GM21390 (cell line): ENCODE data around the gene MRPS26.
A peak's percentile ranks its signal among the peaks of the same experiment; 100 is the strongest.
"Not testable (repeated sequence)": the region's sequence is repeated elsewhere in the genome, so short reads cannot be mapped to it uniquely, and the experiment has no call there.

Experiments used
- ATAC-seq: cut with Tn5 transposase; IDR thresholded peaks from one replicate; pipeline ENCODE4 v1.9.1; 2021; ENCODE audit not compliant: unreplicated experiment

Gene MRPS26

DNA sequence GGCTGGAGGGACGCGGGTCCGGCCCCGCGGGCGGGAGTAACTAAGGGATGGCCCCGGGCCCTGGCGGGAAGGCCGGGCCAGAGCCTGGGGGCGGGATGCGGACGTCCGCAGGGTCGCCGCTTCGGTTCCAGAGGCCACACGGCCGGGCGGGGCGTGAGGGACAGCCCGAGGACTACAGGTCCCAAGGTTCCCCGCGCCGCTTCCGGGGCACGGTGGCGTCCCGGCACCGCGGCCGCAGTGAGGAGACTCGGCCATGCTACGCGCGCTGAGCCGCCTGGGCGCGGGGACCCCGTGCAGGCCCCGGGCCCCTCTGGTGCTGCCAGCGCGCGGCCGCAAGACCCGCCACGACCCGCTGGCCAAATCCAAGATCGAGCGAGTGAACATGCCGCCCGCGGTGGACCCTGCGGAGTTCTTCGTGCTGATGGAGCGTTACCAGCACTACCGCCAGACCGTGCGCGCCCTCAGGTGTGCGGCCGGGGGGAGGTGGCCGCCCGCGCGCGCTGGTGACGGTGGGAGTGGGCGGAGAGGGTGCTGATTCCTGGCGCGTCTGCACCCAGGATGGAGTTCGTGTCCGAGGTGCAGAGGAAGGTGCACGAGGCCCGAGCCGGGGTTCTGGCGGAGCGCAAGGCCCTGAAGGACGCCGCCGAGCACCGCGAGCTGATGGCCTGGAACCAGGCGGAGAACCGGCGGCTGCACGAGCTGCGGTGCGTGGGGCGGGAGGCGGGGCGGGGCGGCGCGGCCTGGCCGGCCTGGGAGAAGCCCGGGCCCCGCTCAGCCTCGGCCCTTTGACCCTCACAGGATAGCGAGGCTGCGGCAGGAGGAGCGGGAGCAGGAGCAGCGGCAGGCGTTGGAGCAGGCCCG lies at the start of gene MRPS26:
TSS of gene MRPS26 (plus strand) at position 237 of the 861 bp plus-strand sequence. CDS start at position 254, 17 bp downstream.
- peak; percentile 88 for ATAC-seq

DNA sequence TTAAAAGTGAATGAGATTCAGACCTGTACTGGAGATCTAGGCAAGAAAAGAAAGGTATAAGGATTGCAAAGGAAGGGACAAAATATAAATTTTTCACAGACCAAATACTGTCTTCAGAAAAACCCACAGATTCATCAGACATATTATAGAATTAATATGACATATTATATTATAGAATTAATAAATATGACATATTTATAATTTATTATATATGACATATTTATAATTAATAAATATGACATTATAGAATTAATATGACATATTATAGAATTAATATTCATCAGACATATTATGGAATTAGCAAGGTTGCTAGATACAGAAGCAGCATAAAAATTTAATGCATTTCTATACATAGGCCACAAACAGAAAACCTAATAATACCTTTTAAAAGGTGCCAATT lies 47.1 kb upstream of the MRPS26 start:
- ATAC-seq, result no peak

DNA sequence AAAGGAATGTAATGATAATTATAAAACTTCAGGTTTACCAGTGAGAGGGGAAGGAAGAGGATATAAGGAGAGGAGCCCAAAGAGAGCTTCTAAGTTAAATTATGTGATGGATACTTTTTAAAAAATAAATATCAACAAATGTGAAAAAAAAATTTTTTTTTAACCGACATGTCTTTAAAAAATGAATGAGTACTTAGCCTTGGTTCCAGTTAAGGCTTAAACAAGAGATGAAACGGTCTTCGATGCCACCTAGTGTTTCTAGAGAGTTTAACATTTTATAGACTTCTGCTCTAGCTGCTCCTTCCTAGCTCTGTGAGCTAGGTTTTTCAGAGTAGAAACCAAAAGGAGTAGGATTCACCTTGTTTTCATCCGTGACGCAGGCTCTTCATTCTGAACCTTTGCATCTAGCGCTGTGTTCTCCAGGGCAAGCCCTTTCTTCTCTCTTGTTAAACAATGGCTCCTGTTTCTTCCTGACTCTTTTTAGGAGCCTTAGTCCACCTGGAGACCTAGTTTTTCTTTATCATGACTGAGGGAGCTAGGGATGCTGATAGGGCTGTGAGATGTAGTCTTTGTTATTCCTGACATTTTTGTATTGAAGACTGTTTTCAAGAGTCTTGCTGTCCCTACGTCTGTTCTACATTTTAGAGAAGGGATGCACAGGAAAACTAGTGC lies 44.9 kb upstream of the MRPS26 start:
- no peak for ATAC-seq

DNA sequence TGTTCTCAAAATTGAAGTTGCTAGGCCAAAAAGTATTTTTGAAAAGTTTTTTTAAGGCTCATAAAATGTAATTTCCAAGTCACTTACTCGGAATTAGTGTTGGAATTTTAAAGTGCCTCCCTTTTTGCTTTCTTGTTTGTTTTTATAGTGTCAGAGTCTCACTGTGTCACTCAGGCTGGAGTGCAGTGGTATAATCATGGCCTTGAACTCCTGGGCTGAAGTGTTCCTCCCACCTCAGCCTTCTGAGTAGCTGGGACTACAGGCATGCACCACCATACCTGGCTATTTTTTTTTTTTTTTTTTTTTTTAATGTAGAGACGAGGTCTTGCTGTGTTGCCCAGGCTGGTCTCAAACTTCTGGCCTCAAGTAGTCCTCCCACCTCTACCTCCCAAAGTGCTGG lies 42.4 kb upstream of the MRPS26 start:
- ATAC-seq, result no peak

DNA sequence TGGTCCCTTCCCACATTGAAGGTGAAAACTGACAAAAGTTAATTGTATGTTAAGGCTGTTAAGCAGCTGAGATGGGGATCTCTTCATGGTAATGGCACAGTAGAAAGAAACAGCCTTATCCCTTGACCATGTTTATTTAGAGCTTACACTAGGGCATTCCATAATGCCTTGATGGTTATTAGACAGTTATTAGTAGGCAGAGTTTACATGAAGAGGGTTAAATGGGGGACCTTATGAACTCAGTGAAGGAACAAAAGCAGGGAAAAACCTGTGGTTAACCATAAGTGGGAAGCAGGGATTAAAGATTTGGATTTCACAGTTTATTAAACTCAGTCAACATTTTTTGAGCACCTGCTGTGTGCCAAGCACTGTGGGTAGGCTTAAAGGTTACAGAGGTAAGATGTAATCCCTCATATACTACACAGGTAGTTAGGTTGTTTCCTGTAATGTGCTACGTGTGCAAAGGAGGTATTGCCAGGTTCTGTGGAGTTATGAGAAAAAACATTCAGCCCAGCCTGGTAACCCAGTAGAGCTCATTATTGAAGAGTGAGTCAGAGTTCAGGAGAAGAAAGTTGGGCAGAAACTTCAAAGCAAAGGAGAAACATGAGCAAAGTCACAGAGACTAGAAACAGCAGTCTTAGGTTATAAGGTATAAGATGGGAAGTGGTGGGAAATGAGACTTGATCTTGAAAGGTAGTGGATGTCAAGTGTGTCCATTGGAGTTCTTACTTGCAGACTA lies 34.7 kb upstream of the MRPS26 start:
- ATAC-seq, result no peak

DNA sequence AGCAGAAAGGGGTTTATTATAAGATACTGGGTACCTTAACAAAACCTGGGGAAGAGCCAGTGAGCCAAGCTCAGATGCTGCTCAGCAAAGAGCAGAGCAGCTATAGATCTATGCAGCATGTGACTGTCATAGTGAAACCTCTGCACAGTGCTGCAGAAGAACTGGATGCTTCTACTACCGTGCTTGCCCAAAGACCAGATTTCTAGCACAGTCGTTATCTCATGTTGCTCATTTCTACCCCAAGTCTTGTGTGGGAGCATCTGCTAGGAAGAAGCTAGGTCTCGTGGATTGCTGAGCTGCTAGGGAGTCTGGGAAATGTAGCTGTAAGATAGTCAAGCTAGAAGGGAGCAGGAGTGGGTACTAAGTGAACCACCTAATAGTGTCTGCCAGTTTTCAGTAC lies 34.1 kb upstream of the MRPS26 start:
- ATAC-seq, result no peak

DNA sequence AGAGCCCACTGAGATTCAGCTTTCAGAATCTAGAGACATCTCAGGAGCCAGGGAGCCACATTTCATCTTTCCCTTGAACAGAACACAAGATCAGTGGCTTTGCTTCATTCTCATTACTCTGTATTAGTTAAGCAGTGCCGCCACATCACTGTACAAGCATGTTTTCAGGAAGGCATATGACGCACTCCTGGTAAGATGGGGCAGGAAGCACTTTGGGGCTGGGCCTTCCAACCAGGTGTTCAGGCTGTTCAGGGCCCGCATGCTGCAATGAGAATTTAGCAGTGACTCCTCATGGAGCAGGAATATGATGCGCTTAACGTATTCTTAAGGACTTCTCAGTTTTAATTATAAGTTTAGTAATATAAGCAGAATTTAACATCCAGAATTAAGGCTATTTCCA lies 32.1 kb upstream of the MRPS26 start:
- ATAC-seq, result no peak

DNA sequence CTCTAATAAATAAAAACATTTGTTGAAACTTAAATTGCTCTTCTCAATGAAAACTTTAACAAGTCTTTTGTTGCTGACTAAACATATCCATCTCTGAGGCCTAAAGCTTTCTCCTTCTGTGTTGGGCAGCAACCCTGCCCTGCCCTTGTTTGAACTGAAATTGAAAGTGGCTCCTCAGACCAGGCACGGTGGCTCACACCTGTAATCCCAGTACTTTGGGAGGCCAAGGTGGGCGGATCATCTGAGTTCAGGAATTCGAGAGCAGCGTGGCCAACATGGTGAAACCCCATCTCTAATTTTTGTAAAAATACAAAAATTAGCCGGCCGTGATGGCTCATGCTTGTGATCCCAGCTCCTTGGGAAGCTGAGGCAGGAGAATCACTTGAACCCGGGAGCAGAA lies 31.7 kb upstream of the MRPS26 start:
- no peak for ATAC-seq

DNA sequence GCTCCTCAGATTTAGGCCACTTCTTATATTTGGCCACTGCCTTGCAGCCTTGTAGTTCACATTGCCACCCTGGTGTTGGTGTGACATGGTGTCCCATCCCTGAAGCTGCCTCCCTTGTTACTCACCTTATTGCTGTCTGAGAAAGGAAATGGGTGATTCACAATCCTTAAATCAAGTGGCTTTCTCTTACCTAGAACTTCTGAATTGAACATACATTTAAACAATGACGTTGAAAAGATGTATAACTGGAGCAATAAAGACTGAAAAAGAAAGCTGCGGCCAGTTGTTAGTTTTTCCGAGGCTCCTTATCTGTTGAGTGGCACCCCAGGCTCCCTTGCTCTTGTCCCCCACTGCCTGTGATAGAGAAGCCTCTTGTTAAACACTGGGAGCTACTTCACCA lies 31.2 kb upstream of the MRPS26 start:
- ATAC-seq, result no peak

DNA sequence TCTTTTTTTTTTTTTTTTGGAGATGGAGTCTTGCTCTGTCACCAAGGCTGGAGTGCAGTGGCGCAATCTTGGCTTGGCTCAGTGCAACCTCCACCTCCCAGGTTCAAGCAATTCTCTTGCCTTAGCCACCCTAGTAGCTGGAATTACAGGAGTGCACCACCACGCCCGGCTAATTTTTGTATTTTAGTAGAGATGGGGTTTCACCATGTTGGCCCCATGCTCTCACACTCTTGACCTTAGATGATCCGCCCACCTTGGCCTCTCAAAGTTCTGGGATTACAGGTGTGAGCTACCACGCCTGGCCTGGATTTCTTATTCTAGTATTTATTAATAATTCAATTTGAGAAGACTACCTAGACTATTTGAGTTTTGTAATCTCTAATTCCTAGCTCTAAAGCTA lies 30.6 kb upstream of the MRPS26 start:
- ATAC-seq, result not testable (repeated sequence)

DNA sequence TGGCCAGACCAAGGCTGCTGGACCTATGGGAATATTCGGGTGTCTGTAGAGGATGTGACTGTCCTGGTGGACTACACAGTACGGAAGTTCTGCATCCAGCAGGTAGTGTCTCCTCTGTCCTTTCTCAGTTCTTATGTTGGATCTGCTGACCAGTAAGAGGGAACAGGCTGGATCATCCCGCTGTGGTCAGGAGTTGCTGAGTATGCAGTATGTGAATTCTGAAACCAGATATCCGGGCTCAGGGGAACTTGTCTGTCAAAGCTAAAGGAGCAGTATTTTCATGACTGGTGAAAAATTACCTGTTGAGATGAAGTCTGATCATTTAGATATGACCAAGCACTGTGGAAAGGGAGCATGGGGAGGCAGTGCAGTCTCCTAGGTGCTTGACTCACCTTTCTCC lies 24.5 kb upstream of the MRPS26 start:
- no peak for ATAC-seq

DNA sequence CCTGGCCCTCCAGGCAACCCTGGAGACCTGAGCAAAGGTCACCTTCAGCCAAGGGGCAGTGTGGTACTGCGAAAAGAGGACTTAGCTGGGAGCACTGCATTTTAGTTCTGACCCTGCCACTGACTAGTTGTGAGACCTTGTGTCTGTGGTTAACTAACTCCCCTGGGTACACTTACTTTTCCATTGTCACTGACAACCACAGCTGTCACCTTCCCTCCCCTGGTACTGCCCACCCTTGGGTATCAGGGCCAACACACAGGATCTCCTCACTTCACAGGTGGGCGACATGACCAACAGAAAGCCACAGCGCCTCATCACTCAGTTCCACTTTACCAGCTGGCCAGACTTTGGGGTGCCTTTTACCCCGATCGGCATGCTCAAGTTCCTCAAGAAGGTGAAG lies 24.1 kb upstream of the MRPS26 start:
- no peak for ATAC-seq

DNA sequence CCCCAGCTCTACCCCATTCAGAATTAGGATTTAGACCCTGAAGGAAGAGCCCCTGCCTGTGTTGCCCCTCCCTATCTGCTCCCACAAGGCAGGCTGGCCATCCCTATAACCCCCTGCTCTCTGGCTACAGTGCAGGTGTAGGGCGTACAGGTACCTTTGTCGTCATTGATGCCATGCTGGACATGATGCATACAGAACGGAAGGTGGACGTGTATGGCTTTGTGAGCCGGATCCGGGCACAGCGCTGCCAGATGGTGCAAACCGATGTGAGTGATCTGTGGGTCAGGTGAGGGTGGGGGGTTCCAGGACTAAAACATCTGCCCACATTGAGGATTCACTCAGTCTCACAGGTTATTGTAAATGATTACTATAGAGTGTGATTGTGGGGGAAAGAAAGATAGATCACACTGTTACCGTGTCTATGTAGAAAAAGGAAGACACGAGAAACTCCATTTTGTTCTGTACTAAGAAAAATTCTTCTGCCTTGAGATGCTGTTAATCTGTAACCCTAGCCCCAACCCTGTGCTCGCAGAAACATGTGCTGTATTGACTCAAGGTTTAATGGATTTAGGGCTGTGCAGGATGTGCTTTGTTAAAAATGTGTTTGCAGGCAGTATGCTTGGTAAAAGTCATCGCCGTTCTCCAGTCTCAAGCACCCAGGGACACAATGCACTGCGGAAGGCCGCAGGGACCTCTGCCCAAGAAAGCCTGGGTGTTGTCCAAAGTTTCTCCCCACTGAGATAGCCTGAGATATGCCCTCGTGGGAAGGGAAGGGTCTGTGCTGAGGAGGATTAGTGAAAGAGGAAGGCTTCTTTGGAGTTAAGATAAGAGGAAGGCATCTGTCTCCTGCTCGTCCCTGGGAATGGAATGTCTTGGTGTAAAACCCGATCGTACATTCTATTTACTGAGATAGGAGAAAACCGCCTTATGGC lies 23.0 kb upstream of the MRPS26 start:
- not testable (repeated sequence) for ATAC-seq

DNA sequence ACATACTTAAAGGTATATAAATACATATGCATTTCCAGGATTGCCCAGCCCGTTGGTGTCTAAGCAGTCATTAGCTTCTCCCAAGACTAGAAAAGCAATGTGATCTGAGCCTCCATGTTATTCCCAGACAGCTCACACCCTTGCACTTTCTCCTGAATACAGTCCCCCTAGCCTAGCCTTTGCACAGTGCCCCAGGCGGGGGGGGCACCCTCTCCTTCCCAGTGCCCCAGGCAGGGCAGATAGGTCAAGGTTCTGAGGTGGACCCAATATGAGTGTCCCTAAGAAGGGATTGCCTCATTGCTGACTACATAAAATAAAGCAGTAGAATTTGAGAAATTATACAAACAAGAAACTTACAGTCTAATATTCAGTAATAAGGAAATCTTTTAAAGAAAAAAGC lies 17.9 kb upstream of the MRPS26 start:
- no peak for ATAC-seq

DNA sequence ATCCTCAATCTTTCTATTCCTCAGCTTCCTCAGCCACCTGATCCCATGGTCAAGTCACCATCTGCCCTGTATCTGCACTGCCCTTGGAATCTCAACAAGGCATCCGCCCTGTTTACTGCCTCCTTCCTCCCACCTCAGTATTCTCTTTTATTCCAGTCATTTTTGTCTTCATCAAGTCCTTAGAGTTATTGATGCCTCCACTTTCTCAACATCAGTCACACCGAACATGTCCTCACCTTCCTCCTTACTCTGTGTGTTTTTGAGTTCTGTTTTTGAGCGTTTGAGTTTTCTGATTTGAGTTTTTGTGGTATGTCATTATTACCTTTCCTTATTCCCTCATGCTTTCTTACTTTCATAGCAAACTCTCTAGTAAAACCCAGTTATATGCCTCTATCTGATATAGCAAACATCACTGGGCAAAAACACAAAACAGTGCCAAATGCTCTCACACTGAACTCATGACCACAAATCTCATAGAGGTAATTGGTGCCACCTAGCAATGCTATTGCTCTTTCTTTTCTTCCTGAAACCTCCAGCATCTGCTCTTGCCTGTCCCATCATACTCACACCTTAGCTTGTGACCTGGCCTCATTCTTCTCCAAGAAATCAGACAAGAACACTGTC lies 14.2 kb upstream of the MRPS26 start:
- ATAC-seq, result no peak

DNA sequence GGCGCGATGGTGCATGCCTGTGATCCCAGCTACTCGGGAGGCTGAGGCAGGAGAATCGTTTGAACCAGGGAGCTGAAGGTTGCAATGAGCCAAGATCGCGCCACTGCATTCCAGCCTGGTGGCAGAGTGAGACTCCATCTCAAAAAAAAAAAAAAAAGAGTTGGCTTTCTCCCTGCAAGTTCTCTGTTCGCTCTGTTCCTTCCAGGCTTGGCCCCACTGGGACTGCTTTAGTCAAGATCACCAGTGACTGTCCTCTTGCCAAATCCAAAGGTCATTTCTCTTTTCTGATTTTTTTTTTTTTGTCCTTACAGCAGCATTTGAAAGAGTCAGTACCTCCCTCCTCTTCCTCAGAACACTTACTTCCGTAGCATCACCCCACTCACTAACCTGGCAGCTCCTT lies 13.2 kb upstream of the MRPS26 start:
- no peak for ATAC-seq

DNA sequence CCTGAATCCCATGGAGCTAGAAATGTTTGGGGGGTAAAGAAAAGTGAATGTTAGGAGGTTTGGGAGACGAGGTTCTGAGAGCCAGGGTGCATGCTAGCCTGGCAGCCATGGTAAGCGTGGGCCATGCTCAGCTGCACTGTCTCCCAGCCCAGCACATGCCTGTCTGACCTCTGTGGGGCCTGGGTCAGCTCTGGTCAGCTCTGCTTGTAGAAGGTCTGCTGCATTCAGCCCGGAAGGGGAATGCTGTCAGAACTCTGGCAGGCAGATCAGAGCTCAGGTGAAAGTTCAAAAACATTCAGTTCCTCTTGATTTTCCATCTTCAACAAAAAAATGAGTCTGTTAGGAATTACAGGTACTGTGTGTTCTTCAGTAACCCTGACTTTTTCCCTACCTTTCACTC lies 8.2 kb upstream of the MRPS26 start:
- ATAC-seq, result no peak

DNA sequence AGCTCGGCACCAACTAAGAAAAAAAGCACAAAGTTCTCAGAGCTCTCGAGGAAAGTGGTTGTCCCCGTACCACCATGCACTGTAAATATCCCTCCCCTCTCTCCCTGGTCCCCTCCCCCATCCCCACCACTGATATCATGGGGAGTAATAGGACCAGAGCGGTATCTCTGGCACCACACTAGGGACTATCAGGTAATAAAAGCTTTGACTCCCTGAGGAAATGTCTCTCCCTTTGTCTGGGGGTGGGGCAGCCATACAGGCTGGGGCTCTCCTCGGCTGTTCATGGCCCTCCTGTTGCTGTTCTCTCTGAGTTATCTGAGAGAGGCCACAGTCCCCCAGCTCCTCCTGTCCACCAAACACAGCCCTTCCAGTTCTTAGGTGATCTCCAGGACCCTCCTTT lies 7.4 kb upstream of the MRPS26 start:
- ATAC-seq, result no peak

DNA sequence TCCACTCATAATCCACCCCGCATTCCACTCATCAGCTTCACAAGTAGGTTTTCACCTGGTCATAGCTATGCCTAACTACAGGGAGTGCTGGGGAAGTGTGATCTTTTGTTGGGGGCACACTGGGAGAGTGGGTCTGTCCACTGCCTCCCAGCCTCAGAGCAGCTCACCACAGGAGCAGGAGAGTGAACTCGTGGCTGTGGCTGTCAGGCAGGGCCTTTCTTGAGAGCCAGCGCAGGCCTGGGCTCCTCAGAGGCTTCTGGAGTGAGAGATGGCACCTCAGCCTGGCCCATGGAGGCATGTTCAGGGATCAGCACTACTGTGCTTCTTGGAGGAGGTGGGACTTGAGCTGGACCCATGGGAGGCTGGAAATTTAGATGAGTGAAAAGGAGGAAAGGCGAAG lies 6.4 kb upstream of the MRPS26 start:
- no peak for ATAC-seq

DNA sequence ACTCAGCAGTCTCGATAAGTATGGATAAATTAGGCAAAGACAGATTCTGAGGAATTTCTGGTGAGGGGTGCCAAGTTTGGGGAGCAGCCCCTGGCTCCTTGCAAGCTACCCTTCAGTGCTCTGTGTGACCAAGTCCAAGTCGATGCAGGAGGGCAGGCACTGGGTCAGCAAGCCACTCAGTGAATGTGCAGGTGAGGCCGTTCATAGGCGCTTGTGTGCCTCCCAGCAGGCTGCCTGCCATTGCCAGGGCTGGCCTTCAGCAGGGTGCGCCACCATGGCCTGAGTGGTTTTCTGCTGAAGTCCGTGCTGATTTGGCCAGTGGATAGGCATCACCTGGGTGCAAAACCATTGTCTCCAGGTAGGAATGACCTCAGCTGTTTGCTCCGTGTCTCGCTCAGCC lies 5.8 kb upstream of the MRPS26 start:
- ATAC-seq, result no peak
